Measurements from ENCODE around the gene RPS19BP1.

RPS19BP1 gene

DNA sequence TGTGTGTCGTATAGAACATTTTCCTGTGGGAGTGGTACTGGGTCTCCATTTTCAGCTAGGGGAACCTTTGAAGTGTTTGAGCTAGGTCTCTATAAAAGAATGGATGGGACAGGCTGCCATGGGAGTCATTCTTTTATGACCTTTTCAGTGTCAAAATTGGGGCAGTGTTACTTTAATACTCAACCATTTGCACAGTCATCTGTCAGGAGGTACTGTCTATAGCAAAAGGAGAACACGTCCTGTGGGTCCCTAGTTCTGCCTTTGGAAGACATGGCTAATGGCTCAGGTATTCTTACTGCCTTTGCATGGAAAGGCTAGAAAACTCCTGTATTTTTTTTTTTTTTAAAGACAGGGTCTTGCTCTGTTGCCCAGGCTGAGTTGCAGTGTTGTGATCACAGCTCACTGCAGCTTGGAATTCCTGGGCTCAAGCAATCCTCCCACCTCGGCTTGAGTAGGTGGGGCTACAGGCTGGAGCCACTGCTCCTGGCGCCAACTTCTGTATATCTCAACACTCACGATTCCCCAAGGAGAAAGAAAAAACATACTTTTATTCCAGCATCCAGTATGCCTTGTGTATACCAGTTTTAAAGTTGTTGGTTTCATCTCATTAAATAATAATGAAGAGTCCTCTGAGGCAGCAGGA lies 14.3 kb downstream of the RPS19BP1 start:
- no peak for TF ChIP-seq CREB1 (IDR thresholded peaks at IDR 0.05; ENCODE audit: low read depth)
- TF ChIP-seq CEBPB (IDR thresholded peaks at IDR 0.05) = no peak
- no peak for TF ChIP-seq RAD21 (IDR thresholded peaks at IDR 0.05; ENCODE audit: low read depth)
- TF ChIP-seq TEAD4 (IDR thresholded peaks at IDR 0.05) = no peak
- TF ChIP-seq EP300 (IDR thresholded peaks at IDR 0.05; ENCODE audit: borderline replicate concordance) = no peak
- TF ChIP-seq USF1 (IDR thresholded peaks at IDR 0.05) = no peak
- TF ChIP-seq MAX (IDR thresholded peaks at IDR 0.05) = no peak
- TF ChIP-seq REST (IDR thresholded peaks at IDR 0.05; ENCODE audit: low read depth) = no peak
- no peak for TF ChIP-seq TCF12 (IDR thresholded peaks at IDR 0.05; ENCODE audit: low read depth)
- TF ChIP-seq YY1 (IDR thresholded peaks at IDR 0.05; ENCODE audit: low read depth) = no peak
- TF ChIP-seq TAF1 (IDR thresholded peaks at IDR 0.05; ENCODE audit: low read depth) = no peak
- no peak for TF ChIP-seq NFIC (IDR thresholded peaks at IDR 0.05)
- no peak for TF ChIP-seq ZBTB7A (IDR thresholded peaks at IDR 0.05; ENCODE audit: low read depth)
- no peak for TF ChIP-seq FOXM1 (IDR thresholded peaks at IDR 0.05; ENCODE audit: borderline replicate concordance, low read depth)
- TF ChIP-seq EGR1 (IDR thresholded peaks at IDR 0.05) = no peak

GRCh38 chr22:39517470-39517869 lies 15.1 kb downstream of the RPS19BP1 start:
- TF ChIP-seq CREB1 (IDR thresholded peaks at IDR 0.05; ENCODE audit: low read depth) (no peak), REST (IDR thresholded peaks at IDR 0.05; ENCODE audit: low read depth) (no peak), MAX (IDR thresholded peaks at IDR 0.05) (no peak), TEAD4 (IDR thresholded peaks at IDR 0.05) (no peak), EP300 (IDR thresholded peaks at IDR 0.05; ENCODE audit: borderline replicate concordance) (no peak), FOXM1 (IDR thresholded peaks at IDR 0.05; ENCODE audit: borderline replicate concordance, low read depth) (no peak), TAF1 (IDR thresholded peaks at IDR 0.05; ENCODE audit: low read depth) (no peak), USF1 (IDR thresholded peaks at IDR 0.05) (no peak), CEBPB (IDR thresholded peaks at IDR 0.05) (no peak), ZBTB7A (IDR thresholded peaks at IDR 0.05; ENCODE audit: low read depth) (no peak), EGR1 (IDR thresholded peaks at IDR 0.05) (no peak), TCF12 (IDR thresholded peaks at IDR 0.05; ENCODE audit: low read depth) (no peak), RAD21 (IDR thresholded peaks at IDR 0.05; ENCODE audit: low read depth) (no peak), NFIC (IDR thresholded peaks at IDR 0.05) (no peak), YY1 (IDR thresholded peaks at IDR 0.05; ENCODE audit: low read depth) (no peak)

DNA sequence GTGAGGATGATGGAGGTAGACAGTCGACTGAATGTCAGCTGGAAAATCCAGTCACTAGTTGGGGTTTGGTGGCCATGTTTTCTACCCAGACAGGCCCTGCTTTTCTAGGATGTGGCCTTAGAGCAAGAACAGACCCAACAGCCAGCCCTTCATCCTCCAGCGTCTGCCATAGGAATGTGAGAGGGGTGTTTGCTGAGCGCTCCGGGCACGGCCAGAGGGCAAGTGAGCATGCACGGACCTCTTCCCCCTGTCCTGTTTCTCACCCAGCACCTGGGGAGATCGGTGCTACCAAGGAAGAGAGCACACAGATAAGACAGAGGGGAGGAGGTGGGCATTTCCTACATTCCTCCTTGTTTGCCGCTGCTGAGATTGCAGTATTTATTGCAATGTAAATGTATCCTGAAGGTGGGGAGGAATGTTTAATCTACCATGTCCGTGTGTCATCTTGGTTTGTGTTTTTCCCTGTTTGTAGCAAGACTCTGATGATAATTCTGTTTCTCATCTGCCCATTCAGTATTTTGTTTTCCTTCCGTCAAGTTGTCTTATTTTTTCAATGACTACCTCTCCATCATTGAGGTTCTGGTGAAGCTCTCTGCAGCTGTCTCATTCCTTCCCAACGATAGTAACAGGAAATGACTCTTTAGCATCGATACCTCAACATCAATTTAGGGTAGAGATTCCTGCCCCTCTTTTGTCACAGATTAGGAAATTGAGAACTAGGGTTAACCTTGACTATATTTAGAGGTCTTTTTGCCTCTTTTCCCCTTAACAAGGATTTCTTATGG lies 17.1 kb downstream of the RPS19BP1 start:
- no peak for TF ChIP-seq TAF1 (IDR thresholded peaks at IDR 0.05; ENCODE audit: low read depth)
- no peak for TF ChIP-seq CEBPB (IDR thresholded peaks at IDR 0.05)
- no peak for TF ChIP-seq NFIC (IDR thresholded peaks at IDR 0.05)
- no peak for TF ChIP-seq CREB1 (IDR thresholded peaks at IDR 0.05; ENCODE audit: low read depth)
- TF ChIP-seq TCF12 (IDR thresholded peaks at IDR 0.05; ENCODE audit: low read depth) = no peak
- no peak for TF ChIP-seq TEAD4 (IDR thresholded peaks at IDR 0.05)
- TF ChIP-seq RAD21 (IDR thresholded peaks at IDR 0.05; ENCODE audit: low read depth) = no peak
- no peak for TF ChIP-seq MAX (IDR thresholded peaks at IDR 0.05)
- TF ChIP-seq FOXM1 (IDR thresholded peaks at IDR 0.05; ENCODE audit: borderline replicate concordance, low read depth) = no peak
- TF ChIP-seq YY1 (IDR thresholded peaks at IDR 0.05; ENCODE audit: low read depth) = no peak
- no peak for TF ChIP-seq EP300 (IDR thresholded peaks at IDR 0.05; ENCODE audit: borderline replicate concordance)
- no peak for TF ChIP-seq ZBTB7A (IDR thresholded peaks at IDR 0.05; ENCODE audit: low read depth)
- TF ChIP-seq REST (IDR thresholded peaks at IDR 0.05; ENCODE audit: low read depth) = no peak
- no peak for TF ChIP-seq EGR1 (IDR thresholded peaks at IDR 0.05)
